Measurements from ENCODE around the gene MYO5C. TPM values are rescaled to one million over a fixed set of nuclear protein-coding genes. Genes with fewer than 3 reads are reported as not detected.

MYO5C gene
- total and polyA plus RNA-seq, 4 donors = 4.2 to 15.8 (median 6.6) TPM

GRCh38 chr15:52206446-52206845 is 89.2 kb downstream of the MYO5C start:
- Histone ChIP-seq H3K9me3 (ENCODE audit: control insufficient read depth, insufficient read depth, low read length) (no peaks in the 10 kb centered on the region), H3K27me3 (ENCODE audit: control insufficient read depth, insufficient read depth, low read length) (no peaks in the 10 kb centered on the region), H3K4me1 (ENCODE audit: control insufficient read depth, insufficient read depth, low read length) (no peaks in the 10 kb centered on the region), H3K36me3 (ENCODE audit: control insufficient read depth, insufficient read depth, low read length) (peaks cover 8% of the 10 kb centered on the region), H3K4me3 (ENCODE audit: low read depth, low read length) (no peak overlapping the region), H3K27ac (ENCODE audit: low read depth, low read length) (no peak overlapping the region)
- WGBS (ENCODE audit: insufficient coverage) = no CpG with 5 or more reads among the region's 2 CpGs
- DNase-seq (ENCODE audit: low read depth in 4 of 6, low spot score in 6 of 6) = no peak

- Histone ChIP-seq H3K27me3 (ENCODE audit: control insufficient read depth, insufficient read depth, low read length) (no peaks in the 10 kb centered on the region), H3K27ac (ENCODE audit: low read depth, low read length) (no peak overlapping the region), H3K4me3 (ENCODE audit: low read depth, low read length) (no peak overlapping the region), H3K9me3 (ENCODE audit: control insufficient read depth, insufficient read depth, low read length) (no peaks in the 10 kb centered on the region), H3K4me1 (ENCODE audit: control insufficient read depth, insufficient read depth, low read length) (no peaks in the 10 kb centered on the region), H3K36me3 (ENCODE audit: control insufficient read depth, insufficient read depth, low read length) (peaks cover 8% of the 10 kb centered on the region)
- no peak for DNase-seq (ENCODE audit: low read depth in 4 of 6, low spot score in 6 of 6)
- 97% methylated on average over 20 of the region's 20 CpGs for WGBS (ENCODE audit: insufficient coverage)
Measured at GRCh38 chr15:52204657-52205056, 90.9 kb downstream of the MYO5C start.

DNA sequence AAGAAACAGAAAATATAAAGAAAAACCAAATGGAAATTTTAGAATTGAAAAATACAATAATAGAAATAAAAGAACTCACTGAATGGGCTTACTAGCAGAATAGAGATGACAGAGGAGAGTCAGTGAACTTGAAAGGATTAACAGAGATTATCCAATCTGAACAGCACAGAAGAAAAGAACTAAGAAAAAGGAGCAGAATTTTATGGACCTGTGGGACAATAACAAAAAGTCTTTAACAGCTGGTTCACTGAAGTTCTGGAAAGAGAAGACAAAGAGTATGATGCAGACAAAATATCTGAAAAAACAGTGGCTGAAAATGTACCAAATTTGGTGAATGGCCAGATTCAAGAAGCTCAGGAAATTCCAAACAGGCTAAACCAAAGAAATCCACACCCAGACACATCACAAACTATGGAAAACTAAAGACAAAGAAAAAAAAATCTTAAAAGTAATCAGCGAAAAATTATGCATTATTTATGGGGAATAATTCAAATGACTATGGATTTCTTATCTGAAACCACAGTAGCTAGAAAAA is 94.7 kb downstream of the MYO5C start:
- no CpG with 5 or more reads among the region's 1 CpG for WGBS (ENCODE audit: insufficient coverage)
- H3K27ac ChIP-seq (ENCODE audit: low read depth, low read length) = no peak overlapping the region
- no peak for DNase-seq (ENCODE audit: low read depth in 4 of 6, low spot score in 6 of 6)
- H3K4me3 ChIP-seq (ENCODE audit: low read depth, low read length) = no peak overlapping the region
- H3K27me3 ChIP-seq (ENCODE audit: control insufficient read depth, insufficient read depth, low read length) = no peaks in the 10 kb centered on the region
- no peaks in the 10 kb centered on the region for H3K4me1 ChIP-seq (ENCODE audit: control insufficient read depth, insufficient read depth, low read length)
- H3K9me3 ChIP-seq (ENCODE audit: control insufficient read depth, insufficient read depth, low read length) = no peaks in the 10 kb centered on the region
- peaks cover 8% of the 10 kb centered on the region for H3K36me3 ChIP-seq (ENCODE audit: control insufficient read depth, insufficient read depth, low read length)

- no peaks in the 10 kb centered on the region for H3K9me3 ChIP-seq (ENCODE audit: control insufficient read depth, insufficient read depth, low read length)
- no peak overlapping the region for H3K27ac ChIP-seq (ENCODE audit: low read depth, low read length)
- no peaks in the 10 kb centered on the region for H3K27me3 ChIP-seq (ENCODE audit: control insufficient read depth, insufficient read depth, low read length)
- no peak for DNase-seq (ENCODE audit: low read depth in 4 of 6, low spot score in 6 of 6)
- no peak overlapping the region for H3K4me3 ChIP-seq (ENCODE audit: low read depth, low read length)
- no peaks in the 10 kb centered on the region for H3K4me1 ChIP-seq (ENCODE audit: control insufficient read depth, insufficient read depth, low read length)
- H3K36me3 ChIP-seq (ENCODE audit: control insufficient read depth, insufficient read depth, low read length) = no peaks in the 10 kb centered on the region
- 90% methylated on average over 1 of the region's 2 CpGs for WGBS (ENCODE audit: insufficient coverage)
Measured at GRCh38 chr15:52199271-52199670, 96.3 kb downstream of the MYO5C start.

DNA sequence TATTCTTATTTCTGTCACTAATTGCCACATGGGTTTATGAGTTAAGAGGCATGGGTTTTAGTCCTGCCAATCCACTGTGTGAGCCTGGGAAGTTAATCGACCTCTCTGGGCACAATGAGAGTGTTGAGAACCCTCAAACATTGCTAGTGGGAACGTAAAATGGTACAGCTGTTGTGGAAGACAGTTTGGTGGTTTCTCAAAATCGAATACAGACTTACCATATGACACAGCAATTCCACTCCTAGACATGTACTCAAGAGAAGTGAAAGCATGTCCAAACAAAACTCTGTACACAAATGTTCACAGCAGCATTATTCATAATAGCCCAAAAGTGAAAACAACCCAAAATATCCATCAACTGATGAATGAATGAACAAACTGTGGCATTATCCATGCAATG is 98.7 kb downstream of the MYO5C start:
- DNase-seq (ENCODE audit: low read depth in 4 of 6, low spot score in 6 of 6) = no peak
- Histone ChIP-seq H3K4me1 (ENCODE audit: control insufficient read depth, insufficient read depth, low read length) (no peaks in the 10 kb centered on the region), H3K27me3 (ENCODE audit: control insufficient read depth, insufficient read depth, low read length) (no peaks in the 10 kb centered on the region), H3K27ac (ENCODE audit: low read depth, low read length) (no peak overlapping the region), H3K9me3 (ENCODE audit: control insufficient read depth, insufficient read depth, low read length) (no peaks in the 10 kb centered on the region), H3K4me3 (ENCODE audit: low read depth, low read length) (no peak overlapping the region), H3K36me3 (ENCODE audit: control insufficient read depth, insufficient read depth, low read length) (no peaks in the 10 kb centered on the region)
- WGBS (ENCODE audit: insufficient coverage) = no CpG with 5 or more reads among the region's 3 CpGs

GRCh38 chr15:52193791-52194190 is 101.8 kb downstream of the MYO5C start:
- Histone ChIP-seq H3K27ac (ENCODE audit: low read depth, low read length) (no peak overlapping the region), H3K4me3 (ENCODE audit: low read depth, low read length) (no peak overlapping the region), H3K4me1 (ENCODE audit: control insufficient read depth, insufficient read depth, low read length) (no peaks in the 10 kb centered on the region), H3K36me3 (ENCODE audit: control insufficient read depth, insufficient read depth, low read length) (peaks cover 2% of the 10 kb centered on the region), H3K9me3 (ENCODE audit: control insufficient read depth, insufficient read depth, low read length) (no peaks in the 10 kb centered on the region), H3K27me3 (ENCODE audit: control insufficient read depth, insufficient read depth, low read length) (no peaks in the 10 kb centered on the region)
- WGBS (ENCODE audit: insufficient coverage) = no CpG with 5 or more reads among the region's 1 CpG
- no peak for DNase-seq (ENCODE audit: low read depth in 4 of 6, low spot score in 6 of 6)

DNA sequence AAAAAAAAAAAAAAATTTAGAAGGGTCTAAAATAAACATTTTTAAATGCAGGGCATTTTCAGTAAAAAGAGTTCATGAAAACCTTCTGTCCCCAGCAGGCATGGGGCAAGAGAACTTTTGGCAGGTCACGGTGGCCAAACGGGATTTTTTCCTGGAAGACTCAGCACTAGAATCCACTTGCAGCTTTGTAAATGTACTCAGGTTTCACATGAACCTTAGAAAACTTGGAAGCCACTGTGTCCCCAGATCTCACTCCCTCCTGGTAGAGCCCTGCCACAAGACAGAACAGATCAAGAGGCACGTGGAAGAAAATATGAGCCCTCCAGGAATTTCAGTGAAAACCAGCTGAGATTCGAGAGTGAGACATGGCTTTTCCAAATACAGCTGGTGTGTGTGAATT is 102.3 kb downstream of the MYO5C start:
- Histone ChIP-seq H3K27ac (ENCODE audit: low read depth, low read length) (no peak overlapping the region), H3K4me3 (ENCODE audit: low read depth, low read length) (no peak overlapping the region), H3K4me1 (ENCODE audit: control insufficient read depth, insufficient read depth, low read length) (no peaks in the 10 kb centered on the region), H3K36me3 (ENCODE audit: control insufficient read depth, insufficient read depth, low read length) (peaks cover 2% of the 10 kb centered on the region), H3K9me3 (ENCODE audit: control insufficient read depth, insufficient read depth, low read length) (no peaks in the 10 kb centered on the region), H3K27me3 (ENCODE audit: control insufficient read depth, insufficient read depth, low read length) (no peaks in the 10 kb centered on the region)
- 69% methylated on average over 3 of the region's 4 CpGs for WGBS (ENCODE audit: insufficient coverage)
- DNase-seq (ENCODE audit: low read depth in 4 of 6, low spot score in 6 of 6) = no peak

- Histone ChIP-seq H3K36me3 (ENCODE audit: control insufficient read depth, insufficient read depth, low read length) (peaks cover 2% of the 10 kb centered on the region), H3K27me3 (ENCODE audit: control insufficient read depth, insufficient read depth, low read length) (no peaks in the 10 kb centered on the region), H3K4me3 (ENCODE audit: low read depth, low read length) (no peak within 1 kb of the TSS), H3K9me3 (ENCODE audit: control insufficient read depth, insufficient read depth, low read length) (no peaks in the 10 kb centered on the region), H3K4me1 (ENCODE audit: control insufficient read depth, insufficient read depth, low read length) (peaks cover 6% of the 10 kb centered on the region), H3K27ac (ENCODE audit: low read depth, low read length) (no peak within 1 kb of the TSS)
- 73% methylated on average over 6 of the region's 7 CpGs for WGBS (ENCODE audit: insufficient coverage)
- DNase-seq (ENCODE audit: low read depth in 4 of 6, low spot score in 6 of 6) = no peak
Measured at GRCh38 chr15:52191207-52191606, 104.4 kb downstream of the MYO5C start, which contains the start of gene GNB5. GNB5 (minus strand) TSS chr15:52191392; CDS start chr15:52184676, 6,716 bp downstream.

DNA sequence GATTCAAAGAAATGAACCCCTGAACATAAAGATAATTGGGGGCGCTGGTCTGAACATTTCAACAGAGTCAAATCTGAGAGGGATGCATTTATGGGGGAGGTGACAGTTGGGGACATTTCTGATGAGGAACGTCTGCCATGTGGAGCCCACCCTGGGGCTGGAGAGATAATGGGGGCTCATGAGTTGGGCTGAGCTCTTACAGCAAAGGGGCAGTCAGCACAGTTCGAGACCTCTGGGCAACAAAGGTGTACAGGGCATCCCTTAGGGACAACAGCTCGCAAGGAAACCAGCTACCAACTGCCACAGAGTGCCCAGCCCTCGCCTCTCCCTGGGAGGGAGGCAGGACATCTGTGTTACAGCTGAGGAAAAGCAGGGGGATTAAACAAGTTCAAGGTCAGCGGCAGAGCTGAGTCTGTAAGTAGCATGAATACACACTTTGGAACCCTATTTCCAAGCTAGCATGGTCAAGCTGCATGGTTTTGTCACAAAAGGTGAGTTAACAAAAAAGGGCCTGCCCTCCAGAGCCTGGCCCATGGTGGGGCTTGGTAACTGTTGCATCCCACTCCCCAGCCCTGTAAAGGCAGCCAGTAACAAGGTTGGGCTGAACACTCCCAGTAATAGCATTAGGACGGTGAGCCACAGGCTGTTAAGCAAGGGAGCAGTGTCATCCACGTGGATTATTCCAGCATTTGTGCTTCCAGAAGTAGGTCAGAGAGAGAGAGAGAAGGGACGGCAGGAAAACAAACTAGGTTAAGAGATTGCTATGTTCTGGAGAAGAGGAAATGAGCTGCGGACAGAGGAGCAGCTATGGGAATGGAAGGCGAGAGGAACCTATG is 108.7 kb downstream of the MYO5C start:
- H3K4me1 ChIP-seq (ENCODE audit: control insufficient read depth, insufficient read depth, low read length) = peaks cover 6% of the 10 kb centered on the region
- no peak overlapping the region for H3K4me3 ChIP-seq (ENCODE audit: low read depth, low read length)
- 79% methylated on average over 11 of the region's 11 CpGs for WGBS (ENCODE audit: insufficient coverage)
- H3K9me3 ChIP-seq (ENCODE audit: control insufficient read depth, insufficient read depth, low read length) = no peaks in the 10 kb centered on the region
- H3K27ac ChIP-seq (ENCODE audit: low read depth, low read length) = no peak overlapping the region
- no peak for DNase-seq (ENCODE audit: low read depth in 4 of 6, low spot score in 6 of 6)
- H3K36me3 ChIP-seq (ENCODE audit: control insufficient read depth, insufficient read depth, low read length) = peaks cover 2% of the 10 kb centered on the region
- no peaks in the 10 kb centered on the region for H3K27me3 ChIP-seq (ENCODE audit: control insufficient read depth, insufficient read depth, low read length)

DNA sequence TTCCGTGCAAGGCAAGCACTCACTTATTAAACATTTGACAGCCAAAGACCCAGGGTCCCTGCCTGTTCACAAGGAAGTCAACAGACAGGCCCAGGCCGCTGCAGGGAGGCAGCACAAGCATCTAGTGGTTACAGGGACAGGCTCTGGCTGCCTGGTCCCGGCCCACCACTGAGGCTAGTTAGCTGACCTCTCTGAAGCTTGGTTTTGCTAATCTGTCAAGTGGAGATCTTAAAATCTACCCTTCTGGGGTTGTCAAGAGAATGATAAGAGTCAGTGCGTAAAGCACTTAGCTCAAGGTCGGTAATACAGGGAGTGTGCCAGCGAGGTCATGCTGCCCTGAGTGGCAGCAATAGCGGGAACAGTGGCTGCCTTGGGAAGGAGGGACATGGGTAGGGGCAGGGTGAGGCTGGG is 110.4 kb downstream of the MYO5C start:
- DNase-seq (ENCODE audit: low read depth in 4 of 6, low spot score in 6 of 6) = no peak
- Histone ChIP-seq H3K36me3 (ENCODE audit: control insufficient read depth, insufficient read depth, low read length) (no peaks in the 10 kb centered on the region), H3K27me3 (ENCODE audit: control insufficient read depth, insufficient read depth, low read length) (peaks cover 3% of the 10 kb centered on the region), H3K9me3 (ENCODE audit: control insufficient read depth, insufficient read depth, low read length) (no peaks in the 10 kb centered on the region), H3K4me1 (ENCODE audit: control insufficient read depth, insufficient read depth, low read length) (peaks cover 14% of the 10 kb centered on the region), H3K4me3 (ENCODE audit: low read depth, low read length) (no peak overlapping the region), H3K27ac (ENCODE audit: low read depth, low read length) (no peak overlapping the region)
- 84% methylated on average over 7 of the region's 7 CpGs for WGBS (ENCODE audit: insufficient coverage)
